Embryonic facial prominence (tissue), 1 donor: ENCODE data around the gene GAS2L2.

Experiments used
- DNase-seq: peaks from one replicate; pipeline ENCODE4 v3.0.0-alpha.2; 2016; ENCODE audit errors: extremely low spot score

The GAS2L2 gene

GRCh38 chr17:35747540-35748017 lies 5.5 kb downstream of the GAS2L2 start:
- DNase-seq = peak; percentile 66

- no peak for DNase-seq
Observed at GRCh38 chr17:35745749-35746320, 7.2 kb downstream of the GAS2L2 start.

- no peak for DNase-seq
Observed at GRCh38 chr17:35745246-35745645, 7.8 kb downstream of the GAS2L2 start.

- no peak for DNase-seq
Observed at GRCh38 chr17:35744830-35745229, 8.2 kb downstream of the GAS2L2 start.

- no peak for DNase-seq
Observed at GRCh38 chr17:35743626-35744328, 9.3 kb downstream of the GAS2L2 start.

- DNase-seq = no peak
Observed at GRCh38 chr17:35742896-35743477, 10.1 kb downstream of the GAS2L2 start.

GRCh38 chr17:35742496-35742895 lies 10.5 kb downstream of the GAS2L2 start:
- no peak for DNase-seq

- no peak for DNase-seq
Observed at GRCh38 chr17:35740997-35741931, 11.8 kb downstream of the GAS2L2 start.

- DNase-seq = no peak
Observed at GRCh38 chr17:35740216-35740615, 12.8 kb downstream of the GAS2L2 start.

GRCh38 chr17:35738519-35739133 lies 14.4 kb downstream of the GAS2L2 start:
- DNase-seq = no peak

GRCh38 chr17:35736236-35736635 lies 16.8 kb downstream of the GAS2L2 start:
- no peak for DNase-seq

GRCh38 chr17:35735036-35735805 lies 17.8 kb downstream of the GAS2L2 start:
- DNase-seq = no peak

GRCh38 chr17:35734396-35734795 lies 18.6 kb downstream of the GAS2L2 start:
- DNase-seq = no peak

GRCh38 chr17:35733366-35733765 lies 19.7 kb downstream of the GAS2L2 start:
- DNase-seq = no peak

GRCh38 chr17:35732806-35733136 lies 20.3 kb downstream of the GAS2L2 start:
- no peak for DNase-seq

- no peak for DNase-seq
Observed at GRCh38 chr17:35731917-35732805, 20.9 kb downstream of the GAS2L2 start.

GRCh38 chr17:35731239-35731916 lies 21.7 kb downstream of the GAS2L2 start, which contains the start of gene RASL10B:
TSS of gene RASL10B (plus strand) at chr17:35731639. CDS start at chr17:35735185, 3,546 bp downstream.
- no peak for DNase-seq

GRCh38 chr17:35730400-35731005 lies 22.5 kb downstream of the GAS2L2 start:
- no peak for DNase-seq

- DNase-seq = no peak
Observed at GRCh38 chr17:35729405-35729833, 23.6 kb downstream of the GAS2L2 start.
